ENCODE measurements around the gene SIRT4. TPM values are rescaled to one million over a fixed set of nuclear protein-coding genes. Genes with fewer than 3 reads are reported as not detected.

The SIRT4 gene
- total RNA-seq, 1 experiment from 2014 or later = 2.8 TPM

GRCh38 chr12:120331390-120331789, 29.3 kb downstream of the SIRT4 start (continued):
- TF ChIP-seq MYBL2 (CRISPR knock-in tag; IDR thresholded peaks at IDR 0.05) (no peak), IRF2 (CRISPR knock-in tag; IDR thresholded peaks at IDR 0.05; ENCODE audit: borderline replicate concordance, low read depth) (no peak), ZNF317 (CRISPR knock-in tag; IDR thresholded peaks at IDR 0.05; ENCODE audit: borderline replicate concordance, low read depth) (no peak), JAZF1 (CRISPR knock-in tag; IDR thresholded peaks at IDR 0.05) (no peak), ZNF396 (CRISPR knock-in tag; IDR thresholded peaks at IDR 0.05; ENCODE audit: borderline replicate concordance) (no peak), KAT7 (CRISPR knock-in tag; IDR thresholded peaks at IDR 0.05; ENCODE audit: borderline replicate concordance) (no peak), JUN (CRISPR knock-in tag; IDR thresholded peaks at IDR 0.05) (no peak), NFATC4 (CRISPR knock-in tag; IDR thresholded peaks at IDR 0.05) (no peak)
- TF ChIP-seq, protein P1, sequence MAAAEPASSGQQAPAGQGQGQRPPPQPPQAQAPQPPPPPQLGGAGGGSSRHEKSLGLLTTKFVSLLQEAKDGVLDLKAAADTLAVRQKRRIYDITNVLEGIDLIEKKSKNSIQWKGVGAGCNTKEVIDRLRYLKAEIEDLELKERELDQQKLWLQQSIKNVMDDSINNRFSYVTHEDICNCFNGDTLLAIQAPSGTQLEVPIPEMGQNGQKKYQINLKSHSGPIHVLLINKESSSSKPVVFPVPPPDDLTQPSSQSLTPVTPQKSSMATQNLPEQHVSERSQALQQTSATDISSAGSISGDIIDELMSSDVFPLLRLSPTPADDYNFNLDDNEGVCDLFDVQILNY (CRISPR knock-in tag; IDR thresholded peaks at IDR 0.05) = no peak
- TF ChIP-seq, protein P2, sequence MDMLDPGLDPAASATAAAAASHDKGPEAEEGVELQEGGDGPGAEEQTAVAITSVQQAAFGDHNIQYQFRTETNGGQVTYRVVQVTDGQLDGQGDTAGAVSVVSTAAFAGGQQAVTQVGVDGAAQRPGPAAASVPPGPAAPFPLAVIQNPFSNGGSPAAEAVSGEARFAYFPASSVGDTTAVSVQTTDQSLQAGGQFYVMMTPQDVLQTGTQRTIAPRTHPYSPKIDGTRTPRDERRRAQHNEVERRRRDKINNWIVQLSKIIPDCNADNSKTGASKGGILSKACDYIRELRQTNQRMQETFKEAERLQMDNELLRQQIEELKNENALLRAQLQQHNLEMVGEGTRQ (CRISPR knock-in tag; IDR thresholded peaks at IDR 0.05) = no peak
- TF ChIP-seq, protein P3, sequence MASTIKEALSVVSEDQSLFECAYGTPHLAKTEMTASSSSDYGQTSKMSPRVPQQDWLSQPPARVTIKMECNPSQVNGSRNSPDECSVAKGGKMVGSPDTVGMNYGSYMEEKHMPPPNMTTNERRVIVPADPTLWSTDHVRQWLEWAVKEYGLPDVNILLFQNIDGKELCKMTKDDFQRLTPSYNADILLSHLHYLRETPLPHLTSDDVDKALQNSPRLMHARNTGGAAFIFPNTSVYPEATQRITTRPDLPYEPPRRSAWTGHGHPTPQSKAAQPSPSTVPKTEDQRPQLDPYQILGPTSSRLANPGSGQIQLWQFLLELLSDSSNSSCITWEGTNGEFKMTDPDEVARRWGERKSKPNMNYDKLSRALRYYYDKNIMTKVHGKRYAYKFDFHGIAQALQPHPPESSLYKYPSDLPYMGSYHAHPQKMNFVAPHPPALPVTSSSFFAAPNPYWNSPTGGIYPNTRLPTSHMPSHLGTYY (CRISPR knock-in tag; IDR thresholded peaks at IDR 0.05) = no peak
- TF ChIP-seq, protein P4, sequence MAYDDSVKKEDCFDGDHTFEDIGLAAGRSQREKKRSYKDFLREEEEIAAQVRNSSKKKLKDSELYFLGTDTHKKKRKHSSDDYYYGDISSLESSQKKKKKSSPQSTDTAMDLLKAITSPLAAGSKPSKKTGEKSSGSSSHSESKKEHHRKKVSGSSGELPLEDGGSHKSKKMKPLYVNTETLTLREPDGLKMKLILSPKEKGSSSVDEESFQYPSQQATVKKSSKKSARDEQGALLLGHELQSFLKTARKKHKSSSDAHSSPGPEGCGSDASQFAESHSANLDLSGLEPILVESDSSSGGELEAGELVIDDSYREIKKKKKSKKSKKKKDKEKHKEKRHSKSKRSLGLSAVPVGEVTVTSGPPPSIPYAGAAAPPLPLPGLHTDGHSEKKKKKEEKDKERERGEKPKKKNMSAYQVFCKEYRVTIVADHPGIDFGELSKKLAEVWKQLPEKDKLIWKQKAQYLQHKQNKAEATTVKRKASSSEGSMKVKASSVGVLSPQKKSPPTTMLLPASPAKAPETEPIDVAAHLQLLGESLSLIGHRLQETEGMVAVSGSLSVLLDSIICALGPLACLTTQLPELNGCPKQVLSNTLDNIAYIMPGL (CRISPR knock-in tag; IDR thresholded peaks at IDR 0.05) = no peak

- ATAC-seq = no peak
- CTCF ChIA-PET = interaction anchor here (1.4 kb wide), 1 partner anchor 15 kb away, joined by 5 read pairs; no protein-coding TSS in a partner anchor
Observed at GRCh38 chr12:120332041-120332440, 29.9 kb downstream of the SIRT4 start.

More at GRCh38 chr12:120332041-120332440, 29.9 kb downstream of the SIRT4 start:
- TF ChIP-seq ZNF416 (CRISPR knock-in tag; IDR thresholded peaks at IDR 0.05) (no peak), KAT7 (CRISPR knock-in tag; IDR thresholded peaks at IDR 0.05; ENCODE audit: borderline replicate concordance) (no peak), FOXK1 (CRISPR knock-in tag; IDR thresholded peaks at IDR 0.05) (no peak), MYBL2 (CRISPR knock-in tag; IDR thresholded peaks at IDR 0.05) (no peak), NFE2L1 (CRISPR knock-in tag; IDR thresholded peaks at IDR 0.05) (no peak), OVOL2 (CRISPR knock-in tag; IDR thresholded peaks at IDR 0.05; ENCODE audit: borderline replicate concordance) (no peak), MAX (CRISPR knock-in tag; IDR thresholded peaks at IDR 0.05) (no peak), ZMAT4 (CRISPR knock-in tag; IDR thresholded peaks at IDR 0.05) (no peak)
- TF ChIP-seq, protein P2 (CRISPR knock-in tag; IDR thresholded peaks at IDR 0.05) = no peak
- TF ChIP-seq, protein P5, sequence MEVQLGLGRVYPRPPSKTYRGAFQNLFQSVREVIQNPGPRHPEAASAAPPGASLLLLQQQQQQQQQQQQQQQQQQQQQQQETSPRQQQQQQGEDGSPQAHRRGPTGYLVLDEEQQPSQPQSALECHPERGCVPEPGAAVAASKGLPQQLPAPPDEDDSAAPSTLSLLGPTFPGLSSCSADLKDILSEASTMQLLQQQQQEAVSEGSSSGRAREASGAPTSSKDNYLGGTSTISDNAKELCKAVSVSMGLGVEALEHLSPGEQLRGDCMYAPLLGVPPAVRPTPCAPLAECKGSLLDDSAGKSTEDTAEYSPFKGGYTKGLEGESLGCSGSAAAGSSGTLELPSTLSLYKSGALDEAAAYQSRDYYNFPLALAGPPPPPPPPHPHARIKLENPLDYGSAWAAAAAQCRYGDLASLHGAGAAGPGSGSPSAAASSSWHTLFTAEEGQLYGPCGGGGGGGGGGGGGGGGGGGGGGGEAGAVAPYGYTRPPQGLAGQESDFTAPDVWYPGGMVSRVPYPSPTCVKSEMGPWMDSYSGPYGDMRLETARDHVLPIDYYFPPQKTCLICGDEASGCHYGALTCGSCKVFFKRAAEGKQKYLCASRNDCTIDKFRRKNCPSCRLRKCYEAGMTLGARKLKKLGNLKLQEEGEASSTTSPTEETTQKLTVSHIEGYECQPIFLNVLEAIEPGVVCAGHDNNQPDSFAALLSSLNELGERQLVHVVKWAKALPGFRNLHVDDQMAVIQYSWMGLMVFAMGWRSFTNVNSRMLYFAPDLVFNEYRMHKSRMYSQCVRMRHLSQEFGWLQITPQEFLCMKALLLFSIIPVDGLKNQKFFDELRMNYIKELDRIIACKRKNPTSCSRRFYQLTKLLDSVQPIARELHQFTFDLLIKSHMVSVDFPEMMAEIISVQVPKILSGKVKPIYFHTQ (CRISPR knock-in tag; IDR thresholded peaks at IDR 0.05) = no peak
- TF ChIP-seq, protein P6, sequence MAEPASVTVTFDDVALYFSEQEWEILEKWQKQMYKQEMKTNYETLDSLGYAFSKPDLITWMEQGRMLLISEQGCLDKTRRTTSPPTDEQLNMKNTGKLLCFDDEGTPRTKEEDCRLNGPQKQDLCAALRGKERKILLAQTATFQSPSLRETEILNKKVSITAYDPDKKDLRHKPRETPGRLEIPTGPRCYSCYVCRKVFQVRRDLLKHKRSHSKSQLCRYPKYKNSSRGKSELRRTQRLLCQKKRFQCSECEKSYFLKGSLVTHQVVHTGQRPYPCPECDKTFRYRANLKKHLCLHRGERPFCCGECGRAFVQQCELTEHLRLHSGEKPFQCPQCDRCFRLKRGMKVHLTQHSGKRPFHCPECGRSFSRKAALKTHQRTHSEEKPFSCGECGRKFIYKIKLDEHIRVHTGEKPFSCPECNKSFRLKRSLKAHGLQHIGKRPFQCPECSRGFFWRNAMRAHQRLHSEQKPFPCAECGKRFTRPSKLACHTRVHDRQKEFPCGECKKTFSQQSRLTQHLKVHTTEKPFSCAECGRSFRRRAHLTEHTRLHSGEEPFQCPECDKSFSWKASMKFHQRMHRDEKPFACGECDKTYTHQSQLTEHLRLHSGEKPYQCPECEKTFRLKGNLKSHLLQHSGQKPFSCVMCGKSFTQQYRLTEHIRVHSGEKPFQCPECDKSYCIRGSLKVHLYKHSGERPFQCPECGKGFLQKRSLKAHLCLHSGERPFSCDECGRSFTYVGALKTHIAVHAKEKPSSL (CRISPR knock-in tag; conservative IDR thresholded peaks at IDR 0.05) = no peak
- Mint-ChIP-seq H3K4me1 (no peaks in the 10 kb centered on the region), H3K9me3 (peaks cover 16% of the 10 kb centered on the region), H3K27me3 (ENCODE audit: low read depth) (peaks cover 13% of the 10 kb centered on the region), H3K4me3 (no peak overlapping the region), H3K36me3 (peaks cover 13% of the 10 kb centered on the region), H3K27ac (no peak overlapping the region)
- no peak for DNase-seq (ENCODE audit: low spot score)
- POLR2A ChIA-PET = no interaction called here
